H9 (cell line): ENCODE data around the gene CACFD1. TPM values are rescaled to one million over a fixed set of nuclear protein-coding genes. Genes with fewer than 3 reads are reported as not detected.

Source experiments
- DNase-seq: peaks from one replicate; pipeline ENCODE4 v3.0.0-alpha.2; 2017
- H2AFZ ChIP-seq: one replicate; pipeline ENCODE4 v1.6.1; 2013; ENCODE audit warnings: mild to moderate bottlenecking, low read length, control low read depth, moderate library complexity
- H2AK5ac ChIP-seq: 2 replicates; pipeline ENCODE4 v1.6.1; 2013; ENCODE audit warnings: low read length, control low read depth, mixed read lengths; ENCODE audit not compliant: insufficient read length
- H2BK120ac ChIP-seq: one replicate; pipeline ENCODE4 v1.6.1; 2013; ENCODE audit warnings: low read depth, mild to moderate bottlenecking, low read length, control low read depth, inconsistent platforms; ENCODE audit not compliant: poor library complexity, severe bottlenecking
- H2BK12ac ChIP-seq: 2 replicates; pipeline ENCODE4 v1.6.1; 2013; ENCODE audit warnings: low read length, control low read depth, mixed read lengths, low read depth; ENCODE audit not compliant: insufficient read length
- H2BK15ac ChIP-seq: 2 replicates; pipeline ENCODE4 v1.6.1; 2013; ENCODE audit warnings: low read depth, low read length, control low read depth
- H2BK20ac ChIP-seq: one replicate; pipeline ENCODE4 v1.6.1; 2013; ENCODE audit warnings: low read depth, mild to moderate bottlenecking, low read length, control low read depth, inconsistent platforms; ENCODE audit not compliant: poor library complexity, severe bottlenecking
- H2BK5ac ChIP-seq: 2 replicates; pipeline ENCODE4 v1.6.1; 2013; ENCODE audit warnings: low read length, control low read depth, mixed read lengths; ENCODE audit not compliant: insufficient read length
- H3K14ac ChIP-seq: 2 replicates; pipeline ENCODE4 v1.6.1; 2013; ENCODE audit warnings: low read length, control low read depth; ENCODE audit not compliant: insufficient read depth
- H3K18ac ChIP-seq: 2 replicates; pipeline ENCODE4 v1.6.1; 2013; ENCODE audit warnings: low read depth, mild to moderate bottlenecking, mixed read lengths, low read length, control low read depth; ENCODE audit not compliant: insufficient read length
- H3K23ac ChIP-seq: 2 replicates; pipeline ENCODE4 v1.6.1; 2013; ENCODE audit warnings: low read length, control low read depth, mixed read lengths, low read depth; ENCODE audit not compliant: insufficient read length
- H3K23me2 ChIP-seq: 2 replicates; pipeline ENCODE4 v1.6.1; 2013; ENCODE audit warnings: low read depth, mild to moderate bottlenecking, mixed read lengths, low read length, control low read depth; ENCODE audit not compliant: insufficient read length, poor library complexity, severe bottlenecking
- H3K27ac ChIP-seq: 2 replicates; pipeline ENCODE4 v1.5.1; 2013; ENCODE audit warnings: low read length, control low read depth, mixed read lengths, low read depth; ENCODE audit not compliant: insufficient read length
- H3K27me3 ChIP-seq: 2 replicates; pipeline ENCODE4 v1.6.1; 2013; ENCODE audit warnings: low read length, control low read depth, inconsistent platforms; ENCODE audit not compliant: insufficient read depth
- H3K4ac ChIP-seq: 2 replicates; pipeline ENCODE4 v1.6.1; 2013; ENCODE audit warnings: low read depth, mild to moderate bottlenecking, control low read depth, inconsistent platforms, low read length, moderate library complexity
- H3K4me1 ChIP-seq: 2 replicates; pipeline ENCODE4 v1.6.1; 2013; ENCODE audit warnings: low read length, control low read depth, inconsistent platforms; ENCODE audit not compliant: insufficient read depth
- H3K4me2 ChIP-seq: 2 replicates; pipeline ENCODE4 v1.6.1; 2013; ENCODE audit warnings: low read length, control low read depth, mixed read lengths; ENCODE audit not compliant: insufficient read length, insufficient read depth
- H3K56ac ChIP-seq: 2 replicates; pipeline ENCODE4 v1.6.1; 2013; ENCODE audit warnings: low read depth, mild to moderate bottlenecking, mixed read lengths, low read length, control low read depth; ENCODE audit not compliant: insufficient read length
- H3K79me1 ChIP-seq: 2 replicates; pipeline ENCODE4 v1.6.1; 2013; ENCODE audit warnings: low read depth, mild to moderate bottlenecking, moderate library complexity, low read length, control low read depth, inconsistent platforms; ENCODE audit not compliant: insufficient read depth, poor library complexity, severe bottlenecking
- H3K79me2 ChIP-seq: 2 replicates; pipeline ENCODE4 v1.6.1; 2013; ENCODE audit warnings: low read length, control low read depth, inconsistent platforms; ENCODE audit not compliant: insufficient read depth
- H3K9ac ChIP-seq: 2 replicates; pipeline ENCODE4 v1.6.1; 2013; ENCODE audit warnings: low read length, control low read depth, mixed read lengths; ENCODE audit not compliant: insufficient read length; ENCODE audit errors: extremely low read depth
- H3K9me3 ChIP-seq: one replicate; pipeline ENCODE4 v1.6.1; 2013; ENCODE audit warnings: low read depth, low read length, inconsistent platforms; ENCODE audit not compliant: control insufficient read depth
- H3T11ph ChIP-seq: one replicate; pipeline ENCODE4 v1.6.1; 2013; ENCODE audit warnings: mild to moderate bottlenecking, low read length, control low read depth, inconsistent platforms
- H4K20me1 ChIP-seq: one replicate; pipeline ENCODE4 v1.6.1; 2013; ENCODE audit not compliant: control insufficient read depth, insufficient read length, insufficient read depth
- H4K5ac ChIP-seq: 2 replicates; pipeline ENCODE4 v1.6.1; 2013; ENCODE audit warnings: low read depth, mild to moderate bottlenecking, mixed read lengths, low read length, control low read depth; ENCODE audit not compliant: insufficient read length
- H4K8ac ChIP-seq: replicated peaks from 2 replicates; pipeline ENCODE4 v1.6.1; 2013; ENCODE audit warnings: low read length, control low read depth, mixed read lengths, low read depth; ENCODE audit not compliant: insufficient read length
- H4K91ac ChIP-seq: 2 replicates; pipeline ENCODE4 v1.6.1; 2013; ENCODE audit warnings: low read depth, mild to moderate bottlenecking, moderate library complexity, mixed read lengths, low read length, control low read depth; ENCODE audit not compliant: insufficient read length
- H3K27ac Mint-ChIP-seq, 3 experiments: 2 replicates in 2 of 3; 3 replicates in 1 of 3; pipeline ENCODE4 v1.8.0; 2020 to 2021; ENCODE audit warnings: mixed read lengths in 3 of 3, mild to moderate bottlenecking in 1 of 3, moderate library complexity in 1 of 3
- H3K27me3 Mint-ChIP-seq: 2 replicates; pipeline ENCODE4 v1.8.0; 2021; ENCODE audit warnings: low read depth, mild to moderate bottlenecking, moderate library complexity, mixed read lengths
- H3K36me3 Mint-ChIP-seq, 3 experiments: 2 replicates in 2 of 3; 3 replicates in 1 of 3; pipeline ENCODE4 v1.8.0; 2020 to 2021; ENCODE audit warnings: low read depth in 3 of 3, mixed read lengths in 3 of 3; ENCODE audit not compliant: insufficient read depth in 1 of 3
- H3K4me1 Mint-ChIP-seq, 2 experiments: 2 replicates each; pipeline ENCODE4 v1.8.0; 2020; ENCODE audit warnings: mixed read lengths in 2 of 2
- H3K4me3 Mint-ChIP-seq, 2 experiments: 2 replicates in 1 of 2; 3 replicates in 1 of 2; pipeline ENCODE4 v1.8.0; 2020 to 2021; ENCODE audit warnings: mild to moderate bottlenecking in 2 of 2, mixed read lengths in 2 of 2, moderate library complexity in 1 of 2
- H3K9me3 Mint-ChIP-seq, 2 experiments: 2 replicates in 1 of 2; 3 replicates in 1 of 2; pipeline ENCODE4 v1.8.0; 2020; ENCODE audit warnings: mild to moderate bottlenecking in 2 of 2, mixed read lengths in 2 of 2, moderate library complexity in 1 of 2
- CTCF ChIP-seq: fragments of 200-600 bp; sonication (generic); conservative IDR thresholded peaks from 3 replicates; pipeline ENCODE4 v1.8.0; 2021; ENCODE audit warnings: antibody characterized with exemption, mild to moderate bottlenecking
- WGBS: extraction: QIAGEN DNeasy Blood & Tissue Kit; methylation state at CpG from one replicate; pipeline ENCODE4 v1.1.7; 2013; ENCODE audit warnings: missing lambda C conversion rate, low lambda C conversion rate, mixed read lengths; ENCODE audit not compliant: insufficient read length; ENCODE audit errors: extremely low coverage; 5-methylcytosine and 5-hydroxymethylcytosine counted together
- total RNA-seq: library from RNA; stranded (reverse); gene quantifications from 2 replicates; pipeline ENCODE4 v1.2.1, GENCODE V29; 2021

CACFD1 gene
- total RNA-seq, 1 experiment from 2014 or later, result 20.0 TPM

GRCh38 chr9:133485531-133486260 lies 25.9 kb downstream of the CACFD1 start:
- no peak for DNase-seq

More at GRCh38 chr9:133485531-133486260, 25.9 kb downstream of the CACFD1 start:
- Histone ChIP-seq H2BK15ac (no peak overlapping the region), H3K14ac (no peak overlapping the region), H4K20me1 (no peaks in the 10 kb centered on the region), H2BK20ac (no peak overlapping the region), H3K4ac (no peak overlapping the region), H3K79me1 (no peaks in the 10 kb centered on the region), H3K9ac (no peak overlapping the region), H4K91ac (no peak overlapping the region), H3K23ac (no peak overlapping the region), H3K4me2 (no peak overlapping the region), H3K4me1 (no peaks in the 10 kb centered on the region), H3K79me2 (no peaks in the 10 kb centered on the region), H2BK12ac (no peak overlapping the region), H3T11ph (no peak overlapping the region), H3K18ac (no peak overlapping the region), H2BK120ac (no peak overlapping the region), H3K9me3 (no peaks in the 10 kb centered on the region), H3K27me3 (no peaks in the 10 kb centered on the region), H2BK5ac (no peak overlapping the region), H3K27ac (no peak overlapping the region), H4K5ac (no peak overlapping the region), H2AFZ (no peak overlapping the region), H4K8ac (no peak overlapping the region), H3K23me2 (no peaks in the 10 kb centered on the region), H3K56ac (no peak overlapping the region), H2AK5ac (no peak overlapping the region)
- no peak for TF ChIP-seq CTCF
- no CpG with 5 or more reads among the region's 25 CpGs for WGBS
- no peaks in the 10 kb centered on the region for H3K36me3 Mint-ChIP-seq
- H3K9me3 Mint-ChIP-seq, result no peaks in the 10 kb centered on the region; a peak in 1 of 5 replicates
- no peak overlapping the region for H3K4me3 Mint-ChIP-seq
- H3K27me3 Mint-ChIP-seq, result peaks cover 18% of the 10 kb centered on the region
- no peak overlapping the region for H3K27ac Mint-ChIP-seq
- 0 out of 4 replicates have a peak, but pooled peaks cover 0 to 2% of the 10 kb centered on the region in 2 experiments for H3K4me1 Mint-ChIP-seq
